SU-DHL-6 (cell line): ENCODE data around the gene PARVA.

Experiments
- H2AFZ ChIP-seq: fragments of 200-600 bp; sonication (generic); 2 replicates; pipeline ENCODE4 v1.6.1; 2014; ENCODE audit warnings: low read depth, mild to moderate bottlenecking, moderate library complexity, mixed read lengths, antibody characterized with exemption, low read length; ENCODE audit not compliant: severe bottlenecking
- H3F3A ChIP-seq: fragments of 200-600 bp; shearing (Covaris generic); 2 replicates; pipeline ENCODE4 v1.6.0; 2016; ENCODE audit warnings: antibody characterized with exemption, mild to moderate bottlenecking; ENCODE audit not compliant: insufficient read depth
- H3K27ac ChIP-seq: fragments of 200-600 bp; sonication (generic); 2 replicates; pipeline ENCODE4 v1.5.1; 2016; ENCODE audit warnings: low read depth, mild to moderate bottlenecking, low read length, moderate library complexity, mixed read lengths
- H3K27me3 ChIP-seq: fragments of 200-600 bp; sonication (generic), shearing (Covaris generic); 2 replicates; pipeline ENCODE4 v1.6.0; 2014; ENCODE audit warnings: mild to moderate bottlenecking, low read length
- H3K36me3 ChIP-seq: fragments of 200-600 bp; sonication (generic); 2 replicates; pipeline ENCODE4 v1.6.1; 2014; ENCODE audit warnings: mild to moderate bottlenecking, low read length, mixed read lengths
- H3K4me2 ChIP-seq: fragments of 300-600, 200-600 bp; shearing (Covaris generic), sonication (generic); 2 replicates; pipeline ENCODE4 v1.6.0; 2014; ENCODE audit warnings: low read length, low read depth, mild to moderate bottlenecking; ENCODE audit not compliant: poor library complexity, severe bottlenecking
- H3K4me3 ChIP-seq: fragments of 200-600 bp; sonication (generic); 2 replicates; pipeline ENCODE4 v1.5.1; 2014; ENCODE audit warnings: antibody characterized with exemption, low read length, mild to moderate bottlenecking, mixed read lengths; ENCODE audit not compliant: insufficient read depth, poor library complexity, severe bottlenecking
- H3K79me2 ChIP-seq: fragments of 200-600 bp; sonication (generic); 2 replicates; pipeline ENCODE4 v1.6.1; 2014; ENCODE audit warnings: mild to moderate bottlenecking, low read length, moderate library complexity; ENCODE audit not compliant: insufficient read depth
- H3K9ac ChIP-seq: fragments of 200-600 bp; sonication (generic); 2 replicates; pipeline ENCODE4 v1.7.0; 2014; ENCODE audit warnings: mild to moderate bottlenecking, low read length
- H3K9me2 ChIP-seq: fragments of 200-600 bp; sonication (generic); replicated peaks from 2 replicates; pipeline ENCODE4 v1.6.1; 2014; ENCODE audit warnings: low read length; ENCODE audit not compliant: insufficient read depth
- H3K9me3 ChIP-seq: fragments of 200-600 bp; sonication (generic); 2 replicates; pipeline ENCODE4 v1.6.1; 2014; ENCODE audit warnings: low read length, mixed read lengths; ENCODE audit not compliant: insufficient read depth
- H4K20me1 ChIP-seq: fragments of 200-600 bp; sonication (generic); 2 replicates; pipeline ENCODE4 v1.6.1; 2014; ENCODE audit warnings: low read depth, mild to moderate bottlenecking, antibody characterized with exemption, low read length, moderate library complexity, mixed read lengths
- CTCF ChIP-seq: fragments of 200-600 bp; sonication (generic); IDR thresholded peaks from one replicate; pipeline ENCODE4 v1.5.1; 2017; ENCODE audit warnings: antibody characterized with exemption, mild to moderate bottlenecking, low read length, moderate library complexity; ENCODE audit not compliant: insufficient read depth, poor library complexity, severe bottlenecking
- EZH2phosphoT487 ChIP-seq: fragments of 200-600 bp; sonication (generic), shearing (Covaris generic); conservative IDR thresholded peaks from 2 replicates; pipeline ENCODE4 v1.6.1; 2018; ENCODE audit warnings: mild to moderate bottlenecking, antibody characterized with exemption, low read length, moderate library complexity, mixed read lengths

Gene PARVA

GRCh38 chr11:12539572-12539971 is 162.2 kb downstream of the PARVA start:
- Histone ChIP-seq H3K79me2 (no peaks in the 10 kb centered on the region), H3K9me2 (no peaks in the 10 kb centered on the region), H2AFZ (no peak overlapping the region), H3K4me3 (no peak overlapping the region), H3K27me3 (no peaks in the 10 kb centered on the region), H3K27ac (no peak overlapping the region), H3K4me2 (no peak overlapping the region), H3K9ac (no peak overlapping the region), H4K20me1 (no peaks in the 10 kb centered on the region), H3K9me3 (no peaks in the 10 kb centered on the region), H3F3A (no peaks in the 10 kb centered on the region), H3K36me3 (no peaks in the 10 kb centered on the region)
- TF ChIP-seq CTCF (no peak), EZH2phosphoT487 (no peak)

GRCh38 chr11:12540075-12540680 is 162.8 kb downstream of the PARVA start:
- TF ChIP-seq EZH2phosphoT487 (no peak), CTCF (no peak)
- H3K9ac ChIP-seq: no peak overlapping the region
- H3K27ac ChIP-seq: no peak overlapping the region

GRCh38 chr11:12540913-12541582 is 163.7 kb downstream of the PARVA start:
- no peaks in the 10 kb centered on the region for H3K79me2 ChIP-seq
- H4K20me1 ChIP-seq: no peaks in the 10 kb centered on the region
- no peaks in the 10 kb centered on the region for H3K36me3 ChIP-seq
- H2AFZ ChIP-seq: no peak overlapping the region
- H3K27me3 ChIP-seq: no peaks in the 10 kb centered on the region
- H3F3A ChIP-seq: no peaks in the 10 kb centered on the region
- H3K4me3 ChIP-seq: no peak overlapping the region
- H3K9me2 ChIP-seq: no peaks in the 10 kb centered on the region
- H3K9me3 ChIP-seq: no peaks in the 10 kb centered on the region
- H3K9ac ChIP-seq: no peak overlapping the region
- no peak for TF ChIP-seq EZH2phosphoT487
- TF ChIP-seq CTCF: no peak
- no peak overlapping the region for H3K27ac ChIP-seq
- H3K4me2 ChIP-seq: no peak overlapping the region

More at GRCh38 chr11:12540075-12540680, 162.8 kb downstream of the PARVA start:
- no peak overlapping the region for H2AFZ ChIP-seq
- no peaks in the 10 kb centered on the region for H3K36me3 ChIP-seq
- no peak overlapping the region for H3K4me2 ChIP-seq
- no peaks in the 10 kb centered on the region for H3K9me2 ChIP-seq
- no peak overlapping the region for H3K4me3 ChIP-seq
- no peaks in the 10 kb centered on the region for H4K20me1 ChIP-seq
- H3K79me2 ChIP-seq: no peaks in the 10 kb centered on the region
- no peaks in the 10 kb centered on the region for H3F3A ChIP-seq
- no peaks in the 10 kb centered on the region for H3K27me3 ChIP-seq
- no peaks in the 10 kb centered on the region for H3K9me3 ChIP-seq
